GM12875 (cell line): ENCODE results near the gene GALNT16.
"Not testable (repeated sequence)": the region's sequence is repeated elsewhere in the genome, so short reads cannot be mapped to it uniquely, and the experiment has no call there.

Experiments
- H3K4me3 ChIP-seq: one replicate; pipeline ENCODE4 v1.5.1; 2011; ENCODE audit warnings: low read depth, low read length, control low read depth
- CTCF ChIP-seq: IDR thresholded peaks from 2 replicates; pipeline ENCODE4 v1.5.1; 2011; ENCODE audit warnings: low read depth, mild to moderate bottlenecking, control low read depth, inconsistent platforms, low read length, moderate library complexity, borderline replicate concordance; ENCODE audit not compliant: insufficient read depth

Gene GALNT16

DNA sequence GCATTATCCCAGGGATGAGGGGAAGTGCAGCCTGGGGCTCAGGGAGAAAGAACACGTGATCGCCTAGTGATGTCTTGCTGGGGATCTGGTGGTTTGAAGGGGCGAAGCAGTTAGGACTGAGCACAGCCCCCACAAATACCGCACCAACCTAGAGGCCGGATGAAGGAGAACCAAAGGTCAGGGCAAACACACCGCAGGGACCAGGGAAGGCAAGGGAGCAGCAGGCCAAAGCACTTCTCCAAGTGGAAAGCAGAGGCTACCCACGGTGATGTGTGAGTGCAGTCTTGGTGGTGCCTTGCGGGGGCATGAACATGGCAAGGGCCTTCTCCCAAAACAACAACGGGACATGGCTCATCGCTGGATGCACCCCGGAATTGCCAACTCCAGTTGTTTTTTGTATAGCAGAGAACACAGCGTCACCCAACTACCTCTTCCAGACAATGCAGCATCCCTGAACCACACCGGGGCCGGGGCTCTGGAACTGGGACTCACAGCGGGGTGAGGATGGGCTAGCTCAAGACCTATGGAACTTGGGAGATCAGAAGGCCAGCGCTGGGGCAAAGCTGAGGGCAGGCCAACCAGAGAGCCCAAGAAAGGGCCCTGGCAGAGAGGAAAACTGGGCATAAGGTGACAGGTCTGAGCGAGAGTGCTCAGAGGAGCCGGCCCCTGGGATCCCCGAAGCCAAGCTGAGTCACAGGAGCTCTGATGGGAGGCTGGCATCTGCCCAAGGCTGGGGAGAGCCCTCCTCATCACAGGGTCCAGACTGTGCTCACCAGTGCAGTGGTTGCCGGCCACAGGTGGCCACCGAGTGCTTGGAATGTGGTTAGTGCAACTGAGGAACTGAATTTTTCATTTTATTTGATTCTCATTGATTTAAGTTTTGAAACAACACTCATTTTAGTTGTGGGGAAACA is 11.1 kb downstream of the GALNT16 start:
- H3K4me3 ChIP-seq, result no peak overlapping the region
- TF ChIP-seq CTCF, result no peak

DNA sequence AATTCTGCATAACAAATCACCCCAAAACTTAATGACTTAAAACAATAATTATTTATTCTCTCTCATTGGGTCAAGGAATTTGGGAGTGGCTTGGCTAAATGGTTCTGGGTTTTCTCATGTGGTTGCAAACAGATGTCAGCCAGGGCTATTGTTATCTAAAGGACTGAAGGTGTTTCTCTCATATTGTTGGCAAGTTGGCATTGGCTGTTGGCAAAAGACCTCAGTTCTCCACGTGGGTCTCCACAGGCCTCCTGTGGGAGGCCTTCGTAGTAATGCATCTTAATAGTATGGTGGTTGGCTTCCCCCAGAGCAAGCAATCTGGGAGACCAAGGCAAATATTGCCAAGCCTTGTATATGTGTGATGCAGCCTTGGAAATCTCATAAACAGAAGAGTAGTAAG is 14.4 kb downstream of the GALNT16 start:
- TF ChIP-seq CTCF, result no peak

GRCh38 chr14:69275331-69275730 is 15.4 kb downstream of the GALNT16 start:
- no peak overlapping the region for H3K4me3 ChIP-seq
- no peak for TF ChIP-seq CTCF

More for the DNA sequence above, 14.4 kb downstream of the GALNT16 start:
- no peak overlapping the region for H3K4me3 ChIP-seq

- H3K4me3 ChIP-seq, result not testable (repeated sequence)
Observed at GRCh38 chr14:69277356-69277755, 17.4 kb downstream of the GALNT16 start.

- no peak overlapping the region for H3K4me3 ChIP-seq
- TF ChIP-seq CTCF, result no peak
Observed at GRCh38 chr14:69280746-69281291, 20.9 kb downstream of the GALNT16 start.

DNA sequence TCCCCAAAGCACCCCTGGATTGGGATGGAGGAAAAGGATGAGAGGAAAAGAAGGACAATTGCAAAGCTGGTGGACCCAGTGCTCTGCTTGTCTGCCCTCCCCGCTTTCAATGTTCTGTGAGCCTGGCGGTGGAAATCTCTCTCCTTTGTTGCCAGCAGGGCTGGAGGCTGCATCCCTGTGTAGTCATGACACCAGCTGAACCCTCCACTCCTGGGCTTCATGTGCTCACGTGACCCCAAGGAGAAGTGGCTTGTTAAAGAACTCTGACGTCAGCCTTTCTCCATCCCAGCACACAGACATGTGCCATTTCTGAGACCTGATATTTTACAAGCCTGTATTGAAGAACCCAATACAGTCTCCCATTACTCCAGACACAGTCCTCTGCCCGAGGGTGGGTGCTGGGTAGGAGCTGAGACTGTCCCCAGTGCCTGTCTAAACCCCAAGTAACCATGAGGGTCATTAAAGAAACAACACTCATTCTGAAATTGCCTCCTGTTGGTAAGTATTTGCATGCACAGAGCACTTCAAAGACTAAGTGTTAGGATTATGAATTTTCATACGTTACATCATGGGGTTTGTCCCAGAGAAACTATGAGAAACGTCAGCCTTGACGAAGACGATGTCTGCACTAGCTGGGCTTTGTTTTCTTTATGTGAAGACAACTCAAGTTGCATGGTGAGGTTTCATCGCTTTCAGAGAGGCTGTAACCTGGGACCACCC is 21.7 kb downstream of the GALNT16 start:
- no peak overlapping the region for H3K4me3 ChIP-seq
- no peak for TF ChIP-seq CTCF

- TF ChIP-seq CTCF, result no peak
- no peak overlapping the region for H3K4me3 ChIP-seq
Observed at GRCh38 chr14:69282448-69282847, 22.5 kb downstream of the GALNT16 start.
